Calu3 (cell line): Measurements from ENCODE around the gene ANKS1A. TPM values are rescaled to one million over a fixed set of nuclear protein-coding genes. Genes with fewer than 3 reads are reported as not detected.
"Not testable (repeated sequence)": the region's sequence is repeated elsewhere in the genome, so short reads cannot be mapped to it uniquely, and the experiment has no call there.

ENCODE experiments used
- Bru-seq: library from RNA; stranded (reverse); fragments of 400-500 nt; gene quantifications from one replicate; lab custom pipeline; 2021; lab: Mats Ljungman, UMichigan
- BruChase-seq, 2 experiments: library from RNA; stranded (reverse); fragments of 400-500 nt; gene quantifications; one replicate each; lab custom pipeline; 2021; lab: Mats Ljungman, UMichigan
- BruUV-seq: library from RNA; stranded (reverse); fragments of 400-500 nt; replicated peaks from 2 replicates; lab custom pipeline; 2021; lab: Mats Ljungman, UMichigan
- CTCF ChIA-PET: fragments of 300-600 bp; sonication (Branson Sonifier 250); formaldehyde crosslinking; loops from one replicate; lab custom pipeline; 2022; ENCODE audit warnings: antibody characterized with exemption; lab: Charles Lee
- DNase-seq: peaks from one replicate; pipeline ENCODE4 v3.0.0; 2022
- H3K27ac Mint-ChIP-seq: one replicate; pipeline ENCODE4 v1.8.0; 2022; ENCODE audit warnings: mixed read lengths; ENCODE audit not compliant: unreplicated experiment
- H3K27me3 Mint-ChIP-seq: one replicate; pipeline ENCODE4 v1.8.0; 2022; ENCODE audit warnings: mixed read lengths; ENCODE audit not compliant: unreplicated experiment
- H3K36me3 Mint-ChIP-seq: one replicate; pipeline ENCODE4 v1.8.0; 2022; ENCODE audit warnings: mild to moderate bottlenecking, moderate library complexity, mixed read lengths; ENCODE audit not compliant: insufficient read depth, unreplicated experiment
- H3K4me1 Mint-ChIP-seq: one replicate; pipeline ENCODE4 v1.8.0; 2022; ENCODE audit warnings: mild to moderate bottlenecking, low read depth, mixed read lengths; ENCODE audit not compliant: unreplicated experiment
- H3K4me3 Mint-ChIP-seq: one replicate; pipeline ENCODE4 v1.8.0; 2022; ENCODE audit warnings: mild to moderate bottlenecking, low read depth, moderate library complexity, mixed read lengths; ENCODE audit not compliant: unreplicated experiment
- H3K9me3 Mint-ChIP-seq: one replicate; pipeline ENCODE4 v1.8.0; 2022; ENCODE audit warnings: low read depth, mixed read lengths; ENCODE audit not compliant: unreplicated experiment
- intact Hi-C: fragments of 100-400 bp; cut with micrococcal nuclease; formaldehyde crosslinking; loops from one replicate; pipeline ENCODE4 v1.10.0; 2022; ENCODE audit not compliant: unreplicated experiment
- long read RNA-seq: library from polyadenylated mRNA; stranded (forward); transcript quantifications from one replicate; pipeline ENCODE4 v2.0.0, GENCODE V29; 2022
- total RNA-seq: library from RNA; stranded (reverse); gene quantifications from 2 replicates; pipeline ENCODE4 v1.2.3, GENCODE V29; 2022
- TF ChIP-seq, protein P1 (sequence below): fragments of 200-600 bp; IDR thresholded peaks from one replicate; pipeline ENCODE4 v1.8.0; 2022; ENCODE audit warnings: antibody characterized with exemption; ENCODE audit not compliant: unreplicated experiment

The ANKS1A gene
- total RNA-seq (60.3 and 67.3 TPM in 2 replicates), Bru-seq, nascent RNA (percentile 92 among the genes with signal in this experiment), BruChase-seq, experiment 1, labeled RNA remaining after a 6-hour chase (percentile 88 among the genes with signal in this experiment), BruChase-seq, experiment 2, labeled RNA remaining after a 2-hour chase (percentile 87 among the genes with signal in this experiment)
- long read RNA-seq, full-length matches to known transcripts, result 9 of 40 reads
- long read RNA-seq, partial matches to known transcripts, result 5 of 40 reads
- long read RNA-seq, other reads (novel, unspliced or antisense), result 26 of 40 reads

- DNase-seq, result peak; percentile 99
- CTCF ChIA-PET, result interaction anchor here (0.7 to 2.9 kb wide), 11 partner anchors 9 to 889 kb away, joined by 3 to 9 read pairs (median 4); no protein-coding TSS in a partner anchor
- Mint-ChIP-seq H3K9me3 (peaks cover 2% of the 10 kb centered on the region), H3K4me3 (peak within 1 kb of the TSS; percentile 99), H3K27ac (peak within 1 kb of the TSS; percentile 96), H3K4me1 (peaks cover 42% of the 10 kb centered on the region), H3K27me3 (no peaks in the 10 kb centered on the region), H3K36me3 (peaks cover 51% of the 10 kb centered on the region)
- intact Hi-C loops, result loop anchor here (5.0 to 10.0 kb wide), 3 partner anchors 63 to 256 kb away; partner anchors contain the start of genes SNRPC and TCP11
- TF ChIP-seq, protein P1, sequence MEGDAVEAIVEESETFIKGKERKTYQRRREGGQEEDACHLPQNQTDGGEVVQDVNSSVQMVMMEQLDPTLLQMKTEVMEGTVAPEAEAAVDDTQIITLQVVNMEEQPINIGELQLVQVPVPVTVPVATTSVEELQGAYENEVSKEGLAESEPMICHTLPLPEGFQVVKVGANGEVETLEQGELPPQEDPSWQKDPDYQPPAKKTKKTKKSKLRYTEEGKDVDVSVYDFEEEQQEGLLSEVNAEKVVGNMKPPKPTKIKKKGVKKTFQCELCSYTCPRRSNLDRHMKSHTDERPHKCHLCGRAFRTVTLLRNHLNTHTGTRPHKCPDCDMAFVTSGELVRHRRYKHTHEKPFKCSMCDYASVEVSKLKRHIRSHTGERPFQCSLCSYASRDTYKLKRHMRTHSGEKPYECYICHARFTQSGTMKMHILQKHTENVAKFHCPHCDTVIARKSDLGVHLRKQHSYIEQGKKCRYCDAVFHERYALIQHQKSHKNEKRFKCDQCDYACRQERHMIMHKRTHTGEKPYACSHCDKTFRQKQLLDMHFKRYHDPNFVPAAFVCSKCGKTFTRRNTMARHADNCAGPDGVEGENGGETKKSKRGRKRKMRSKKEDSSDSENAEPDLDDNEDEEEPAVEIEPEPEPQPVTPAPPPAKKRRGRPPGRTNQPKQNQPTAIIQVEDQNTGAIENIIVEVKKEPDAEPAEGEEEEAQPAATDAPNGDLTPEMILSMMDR, result no peak
- BruUV-seq, result no TSS peak
Observed at GRCh38 chr6:34888874-34889555, at the start of gene ANKS1A. Gene ANKS1A (plus strand): TSS chr6:34889255. CDS start chr6:34889403, 148 bp downstream.

- Mint-ChIP-seq H3K27ac (no peak overlapping the region), H3K4me1 (no peaks in the 10 kb centered on the region), H3K9me3 (no peaks in the 10 kb centered on the region), H3K4me3 (no peak overlapping the region), H3K36me3 (peaks cover 39% of the 10 kb centered on the region), H3K27me3 (no peaks in the 10 kb centered on the region)
- intact Hi-C loops, result no loop called here
- CTCF ChIA-PET, result interaction anchor here (0.7 kb wide), 1 partner anchor 17 kb away, joined by 3 read pairs; no protein-coding TSS in a partner anchor
- DNase-seq, result no peak
- TF ChIP-seq, protein P1, result no peak
- BruUV-seq, result no TSS peak
Observed at GRCh38 chr6:34839666-34840352, 49.2 kb upstream of the ANKS1A start.

DNA sequence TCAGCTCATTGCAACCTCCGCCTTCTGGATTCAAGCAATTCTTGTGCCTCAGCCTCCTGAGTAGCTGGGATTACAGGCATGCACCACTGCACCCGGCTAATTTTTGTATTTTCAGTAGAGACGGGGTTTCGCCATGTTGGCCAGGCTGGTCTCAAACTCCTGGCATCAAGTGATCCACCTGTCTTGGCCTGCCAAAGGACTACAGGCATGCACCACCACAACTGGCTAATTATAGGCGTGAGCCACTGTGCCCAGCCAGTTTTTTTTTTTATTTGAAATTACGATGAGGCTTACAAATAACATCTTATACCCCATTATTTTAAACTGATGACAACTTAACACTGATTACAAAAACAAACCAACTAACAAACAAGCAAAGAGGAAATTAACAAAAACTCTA is 40.0 kb upstream of the ANKS1A start:
- intact Hi-C loops, H3K4me3 Mint-ChIP-seq, H3K27ac Mint-ChIP-seq, H3K4me1 Mint-ChIP-seq, H3K27me3 Mint-ChIP-seq, DNase-seq, H3K9me3 Mint-ChIP-seq, CTCF ChIA-PET, BruUV-seq: not testable (repeated sequence)
- peaks cover 23% of the 10 kb centered on the region for H3K36me3 Mint-ChIP-seq

DNA sequence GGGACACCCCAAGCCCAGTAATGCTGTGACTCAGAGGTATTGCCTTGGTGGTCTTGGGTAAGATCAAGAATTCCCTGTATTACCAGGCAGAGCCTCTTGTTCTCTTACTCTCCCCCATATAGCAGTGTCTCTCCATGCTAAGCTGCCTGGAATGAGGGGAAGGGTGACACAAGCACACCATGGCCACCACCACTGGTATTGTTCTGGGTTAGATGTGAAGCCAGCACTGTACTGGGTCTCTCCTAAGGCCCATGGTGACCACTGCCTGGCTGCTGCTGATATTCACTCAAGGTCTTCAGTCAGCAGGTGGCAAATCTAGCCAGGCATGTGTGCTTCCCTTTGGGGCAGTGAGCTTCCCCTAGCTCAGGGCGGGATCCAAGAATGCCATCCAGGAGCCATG is 37.7 kb upstream of the ANKS1A start:
- Mint-ChIP-seq H3K4me1 (no peaks in the 10 kb centered on the region), H3K27me3 (no peaks in the 10 kb centered on the region), H3K36me3 (peaks cover 34% of the 10 kb centered on the region), H3K27ac (no peak overlapping the region), H3K9me3 (no peaks in the 10 kb centered on the region), H3K4me3 (no peak overlapping the region)
- CTCF ChIA-PET, result interaction anchor here (0.6 kb wide), 2 partner anchors 30 to 379 kb away, joined by 3 to 5 read pairs; no protein-coding TSS in a partner anchor
- no TSS peak for BruUV-seq
- no peak for DNase-seq
- TF ChIP-seq, protein P1, result no peak
- intact Hi-C loops, result loop anchor here (10.0 kb wide), 1 partner anchor 293 kb away; the partner anchor contains the start of gene TCP11
